Vagina (tissue), 2 donors: ENCODE results near the gene CSF3. TPM values are rescaled to one million over a fixed set of nuclear protein-coding genes. Genes with fewer than 3 reads are reported as not detected.

Source experiments
- DNase-seq, 2 donors: peaks; one replicate each; pipeline ENCODE4 v3.0.0-alpha.2; 2017; ENCODE audit errors: extremely low spot score in 2 of 2
- H3K27ac ChIP-seq: fragments of 200-600 bp; sonication (generic); one replicate; pipeline ENCODE4 v1.5.1; 2019
- H3K27me3 ChIP-seq: fragments of 200-600 bp; sonication (generic); one replicate; pipeline ENCODE4 v1.5.1; 2019
- H3K36me3 ChIP-seq, 2 donors: fragments of 200-600 bp; sonication (generic); one replicate each; pipeline ENCODE4 v1.5.1; 2017 to 2019
- H3K4me1 ChIP-seq: fragments of 200-600 bp; sonication (generic); one replicate; pipeline ENCODE4 v1.5.1; 2019
- H3K4me3 ChIP-seq, 2 donors: fragments of 200-600 bp; sonication (generic); 1 replicate in 1 of 2; 2 replicates in 1 of 2; pipeline ENCODE4 v1.5.1; 2016 to 2019
- H3K9me3 ChIP-seq: fragments of 200-600 bp; sonication (generic); one replicate; pipeline ENCODE4 v1.5.1; 2019
- CTCF ChIP-seq, 3 experiments: fragments of 450-650 bp in 2 of 3; fragments of 200-600 bp in 1 of 3; sonication (generic) in 1 of 3; IDR thresholded peaks; one replicate each; pipeline ENCODE4 v1.5.1; 2017 to 2019; ENCODE audit warnings: antibody characterized with exemption in 3 of 3, mild to moderate bottlenecking in 2 of 3, moderate library complexity in 2 of 3
- POLR2A ChIP-seq, 2 donors: fragments of 450-650 bp; IDR thresholded peaks; one replicate each; pipeline ENCODE4 v1.6.1; 2017; ENCODE audit warnings: antibody characterized with exemption in 2 of 2, mild to moderate bottlenecking in 2 of 2, moderate library complexity in 2 of 2
- POLR2AphosphoS5 ChIP-seq, 2 donors: sonication (generic); formaldehyde crosslinking; IDR thresholded peaks; one replicate each; pipeline ENCODE4 v1.9.0; 2017; ENCODE audit warnings: antibody characterized with exemption in 2 of 2, mild to moderate bottlenecking in 2 of 2, low read depth in 1 of 2; ENCODE audit not compliant: insufficient read depth in 1 of 2
- intact Hi-C: fragments of 100-400 bp; cut with DNase I; formaldehyde crosslinking; loops from one replicate; pipeline ENCODE4 v1.15.1; 2023
- total RNA-seq: library from RNA; depleted of rRNA; stranded (reverse); fragments of >200 nt; gene quantifications from one replicate; pipeline ENCODE4 v1.2.3, GENCODE V29; 2016

The CSF3 gene
- total RNA-seq, 1 donor from 2014 or later: 25.3 TPM

GRCh38 chr17:40020146-40020545, 4.9 kb downstream of the CSF3 start:
- H3K9me3 ChIP-seq: no peaks in the 10 kb centered on the region
- peaks cover 0 to 14% of the 10 kb centered on the region in 2 donors for H3K36me3 ChIP-seq
- TF ChIP-seq POLR2AphosphoS5 (IDR thresholded peaks at IDR 0.05; ENCODE audit: insufficient read depth in 1 of 2, low read depth in 1 of 2) (no peak), CTCF (IDR thresholded peaks at IDR 0.05) (no peak), POLR2A (IDR thresholded peaks at IDR 0.05) (no peak)
- intact Hi-C loops: no loop called here
- no peak overlapping the region for H3K4me3 ChIP-seq
- H3K4me1 ChIP-seq: peaks cover 100% of the 10 kb centered on the region
- H3K27ac ChIP-seq: peak overlapping the region; percentile 89
- no peaks in the 10 kb centered on the region for H3K27me3 ChIP-seq
- DNase-seq: no peak

- TF ChIP-seq POLR2A (IDR thresholded peaks at IDR 0.05): no peak
- peak; percentile 26 to 70 for TF ChIP-seq POLR2AphosphoS5 (IDR thresholded peaks at IDR 0.05; ENCODE audit: insufficient read depth in 1 of 2, low read depth in 1 of 2)
- no peak for DNase-seq
- Histone ChIP-seq H3K27me3 (no peaks in the 10 kb centered on the region), H3K4me3 (no peak overlapping the region), H3K4me1 (peaks cover 100% of the 10 kb centered on the region), H3K36me3 (peaks cover 0 to 20% of the 10 kb centered on the region in 2 donors), H3K9me3 (no peaks in the 10 kb centered on the region), H3K27ac (peak overlapping the region; percentile 89)
- intact Hi-C loops: no loop called here
Measured at GRCh38 chr17:40021451-40021971, 6.3 kb downstream of the CSF3 start.

GRCh38 chr17:40022497-40022896, 7.3 kb downstream of the CSF3 start:
- TF ChIP-seq CTCF (IDR thresholded peaks at IDR 0.05): no peak
- TF ChIP-seq POLR2AphosphoS5 (IDR thresholded peaks at IDR 0.05; ENCODE audit: insufficient read depth in 1 of 2, low read depth in 1 of 2): no peak
- no peak for TF ChIP-seq POLR2A (IDR thresholded peaks at IDR 0.05)
- Histone ChIP-seq H3K4me3 (no peak overlapping the region), H3K9me3 (no peaks in the 10 kb centered on the region), H3K4me1 (peaks cover 99% of the 10 kb centered on the region), H3K27ac (peak overlapping the region; percentile 89), H3K36me3 (peaks cover 0 to 22% of the 10 kb centered on the region in 2 donors), H3K27me3 (no peaks in the 10 kb centered on the region)
- no peak for DNase-seq
- intact Hi-C loops: no loop called here

- peaks cover 94% of the 10 kb centered on the region for H3K4me1 ChIP-seq
- intact Hi-C loops: no loop called here
- no peak for DNase-seq
Measured at GRCh38 chr17:40022961-40023541, 7.8 kb downstream of the CSF3 start.

GRCh38 chr17:40023590-40024292, 8.5 kb downstream of the CSF3 start:
- DNase-seq: no peak
- Histone ChIP-seq H3K4me3 (no peak overlapping the region), H3K4me1 (peaks cover 87% of the 10 kb centered on the region), H3K9me3 (no peaks in the 10 kb centered on the region), H3K27ac (peak overlapping the region; percentile 89), H3K36me3 (peaks cover 0 to 33% of the 10 kb centered on the region in 2 donors), H3K27me3 (no peaks in the 10 kb centered on the region)
- intact Hi-C loops: no loop called here
- TF ChIP-seq POLR2AphosphoS5 (IDR thresholded peaks at IDR 0.05; ENCODE audit: insufficient read depth in 1 of 2, low read depth in 1 of 2) (peak; percentile 19 to 79), POLR2A (IDR thresholded peaks at IDR 0.05) (no peak), CTCF (IDR thresholded peaks at IDR 0.05) (no peak)

More at GRCh38 chr17:40022961-40023541, 7.8 kb downstream of the CSF3 start:
- H3K27ac ChIP-seq: peak overlapping the region; percentile 89
- H3K36me3 ChIP-seq: peaks cover 0 to 27% of the 10 kb centered on the region in 2 donors
- H3K9me3 ChIP-seq: no peaks in the 10 kb centered on the region
- no peak overlapping the region for H3K4me3 ChIP-seq
- TF ChIP-seq CTCF (IDR thresholded peaks at IDR 0.05): no peak
- no peak for TF ChIP-seq POLR2A (IDR thresholded peaks at IDR 0.05)
- TF ChIP-seq POLR2AphosphoS5 (IDR thresholded peaks at IDR 0.05; ENCODE audit: insufficient read depth in 1 of 2, low read depth in 1 of 2): no peak
- no peaks in the 10 kb centered on the region for H3K27me3 ChIP-seq
